HCT116 (cell line): ENCODE measurements around the gene CREB3. TPM values are rescaled to one million over a fixed set of nuclear protein-coding genes. Genes with fewer than 3 reads are reported as not detected.

Experiments used
- ATAC-seq: fragments of 200-7000 bp; cut with Tn5 transposase; 2 replicates; pipeline ENCODE4 v1.9.1; 2020; ENCODE audit warnings: mild to moderate bottlenecking, moderate library complexity
- BruUV-seq: library from RNA; stranded (reverse); fragments of 400-500 nt; replicated peaks from 2 replicates; lab custom pipeline; 2021; lab: Mats Ljungman, UMichigan
- CTCF ChIA-PET: fragments of 300-600 bp; sonication (Branson Sonifier 250); formaldehyde crosslinking; loops from one replicate; lab custom pipeline; 2021; ENCODE audit warnings: antibody characterized with exemption; lab: Charles Lee
- POLR2A ChIA-PET: fragments of 300-600, 350-600 bp; sonication (Branson Sonifier 250); formaldehyde crosslinking; loops from one replicate; lab custom pipeline; 2021; ENCODE audit warnings: antibody characterized with exemption; lab: Charles Lee
- RAD21 ChIA-PET, 2 experiments: fragments of 300-600 bp; sonication (Branson Sonifier 250); formaldehyde crosslinking; loops; one replicate each; lab custom pipeline; 2023; ENCODE audit warnings: low total read pairs in 2 of 2; ENCODE audit not compliant: uncharacterized antibody in 2 of 2, unreplicated experiment in 2 of 2, low non-redundant PET in 1 of 2; lab: Charles Lee
- DNase-seq: peaks from one replicate; pipeline ENCODE4 v3.0.0-alpha.2; 2010; ENCODE audit warnings: low read depth, low spot score
- H2AFZ ChIP-seq: fragments of 200-600 bp; shearing (Covaris generic), sonication (generic); 2 replicates; pipeline ENCODE4 v1.6.1; 2017; ENCODE audit warnings: low read depth, mixed run types, mixed read lengths, antibody characterized with exemption, low read length; ENCODE audit not compliant: poor library complexity, severe bottlenecking
- H3K27ac ChIP-seq: 2 replicates; pipeline ENCODE4 v1.5.1; 2012; ENCODE audit warnings: low read depth, low read length
- H3K27me3 ChIP-seq: fragments of 200-600 bp; sonication (generic); 2 replicates; pipeline ENCODE4 v1.6.1; 2016; ENCODE audit warnings: mixed run types, low read length, mixed read lengths; ENCODE audit not compliant: insufficient read depth
- H3K36me3 ChIP-seq, 2 experiments: fragments of 200-500 bp in 1 of 2; fragments of 200-600 bp in 1 of 2; sonication (Bioruptor generic) in 1 of 2; sonication (generic) in 1 of 2; 2 replicates each; pipeline versions ENCODE4 v1.5.1 to v1.6.1; 2014 to 2016; ENCODE audit warnings: low read length in 2 of 2, inconsistent platforms in 1 of 2, mixed read lengths in 1 of 2, mixed run types in 1 of 2; ENCODE audit not compliant: insufficient read depth in 2 of 2, control insufficient read depth in 1 of 2
- H3K4me1 ChIP-seq, 2 experiments: fragments of 200-600 bp in 1 of 2; sonication (generic) in 1 of 2; 2 replicates each; pipeline versions ENCODE4 v1.5.1 to v1.6.1; 2012 to 2017; ENCODE audit warnings: low read length in 2 of 2, inconsistent platforms in 1 of 2, mild to moderate bottlenecking in 1 of 2, mixed read lengths in 1 of 2, mixed run types in 1 of 2, moderate library complexity in 1 of 2; ENCODE audit not compliant: insufficient read depth in 2 of 2, control insufficient read depth in 1 of 2
- H3K4me2 ChIP-seq: fragments of 200-600 bp; sonication (generic); 2 replicates; pipeline ENCODE4 v1.6.1; 2017; ENCODE audit warnings: mixed run types, low read length, mixed read lengths
- H3K4me3 ChIP-seq, 2 experiments: fragments of 200-600 bp in 1 of 2; sonication (generic) in 1 of 2; replicated peaks in 1 of 2; 2 replicates each; pipeline ENCODE4 v1.5.1; 2011 to 2016; ENCODE audit warnings: low read length in 2 of 2, control low read depth in 1 of 2, low read depth in 1 of 2, mild to moderate bottlenecking in 1 of 2, mixed read lengths in 1 of 2, mixed run types in 1 of 2
- H3K79me2 ChIP-seq: fragments of 200-600 bp; sonication (generic); 2 replicates; pipeline ENCODE4 v1.6.1; 2017; ENCODE audit warnings: mild to moderate bottlenecking, mixed run types, low read length, moderate library complexity, mixed read lengths; ENCODE audit not compliant: insufficient read depth
- H3K9ac ChIP-seq: fragments of 200-600 bp; sonication (generic); 2 replicates; pipeline ENCODE4 v1.6.1; 2016; ENCODE audit warnings: low read length, mixed read lengths
- H3K9me2 ChIP-seq: fragments of 200-600 bp; sonication (generic), shearing (Covaris generic); 2 replicates; pipeline ENCODE4 v1.6.1; 2017; ENCODE audit warnings: mixed run types, mild to moderate bottlenecking, moderate library complexity; ENCODE audit not compliant: insufficient read depth
- H3K9me3 ChIP-seq, 2 experiments: fragments of 200-500 bp in 1 of 2; fragments of 200-600 bp in 1 of 2; sonication (Bioruptor generic) in 1 of 2; sonication (generic) in 1 of 2; 2 replicates each; pipeline ENCODE4 v1.6.1; 2014 to 2017; ENCODE audit warnings: low read length in 2 of 2, mixed read lengths in 2 of 2, inconsistent platforms in 1 of 2, low read depth in 1 of 2, mild to moderate bottlenecking in 1 of 2, mixed run types in 1 of 2, moderate library complexity in 1 of 2; ENCODE audit not compliant: control insufficient read depth in 1 of 2, insufficient read depth in 1 of 2
- H4K20me1 ChIP-seq: fragments of 200-600 bp; sonication (generic), shearing (Covaris generic); 2 replicates; pipeline ENCODE4 v1.6.1; 2017; ENCODE audit warnings: mixed run types, mild to moderate bottlenecking, moderate library complexity; ENCODE audit not compliant: insufficient read depth
- CBX3 ChIP-seq: IDR thresholded peaks from 2 replicates; pipeline ENCODE4 v1.6.1; 2012; ENCODE audit warnings: low read depth
- CEBPB ChIP-seq: IDR thresholded peaks from 2 replicates; pipeline ENCODE4 v1.6.1; 2012; ENCODE audit warnings: low read depth
- EGR1 ChIP-seq: IDR thresholded peaks from 2 replicates; pipeline ENCODE4 v1.6.1; 2012; ENCODE audit warnings: low read depth
- ELF1 ChIP-seq: IDR thresholded peaks from 2 replicates; pipeline ENCODE4 v1.6.1; 2012; ENCODE audit warnings: low read depth, borderline replicate concordance
- EZH2 ChIP-seq: fragments of 200-600 bp; sonication (generic); IDR thresholded peaks from 2 replicates; pipeline ENCODE4 v1.6.1; 2017; ENCODE audit warnings: antibody characterized with exemption, mixed run types
- EZH2phosphoT487 ChIP-seq: fragments of 200-600 bp; IDR thresholded peaks from 2 replicates; pipeline ENCODE4 v1.6.1; 2018; ENCODE audit warnings: antibody characterized with exemption, borderline replicate concordance
- FOSL1 ChIP-seq: IDR thresholded peaks from 2 replicates; pipeline ENCODE4 v1.6.1; 2012; ENCODE audit warnings: low read depth
- POLR2A ChIP-seq: IDR thresholded peaks from 2 replicates; pipeline ENCODE4 v1.7.0; 2011; ENCODE audit warnings: borderline replicate concordance; ENCODE audit not compliant: insufficient read depth, insufficient read length; ENCODE audit errors: extremely low read depth
- POLR2AphosphoS5 ChIP-seq: IDR thresholded peaks from 2 replicates; pipeline ENCODE4 v1.6.1; 2011; ENCODE audit warnings: mild to moderate bottlenecking, low read depth, low read length, moderate library complexity
- RAD21 ChIP-seq: IDR thresholded peaks from 2 replicates; pipeline ENCODE4 v1.6.1; 2012; ENCODE audit warnings: low read depth, mild to moderate bottlenecking
- SIN3A ChIP-seq: IDR thresholded peaks from 2 replicates; pipeline ENCODE4 v1.6.1; 2012; ENCODE audit warnings: low read depth
- SP1 ChIP-seq: IDR thresholded peaks from 2 replicates; pipeline ENCODE4 v1.6.1; 2012; ENCODE audit warnings: low read depth
- TCF7L2 ChIP-seq: IDR thresholded peaks from 2 replicates; pipeline ENCODE4 v1.7.0; 2011; ENCODE audit warnings: borderline replicate concordance, inconsistent platforms; ENCODE audit not compliant: insufficient read depth, insufficient read length; ENCODE audit errors: extremely low read depth
- YY1 ChIP-seq: IDR thresholded peaks from 2 replicates; pipeline ENCODE4 v1.6.1; 2011; ENCODE audit warnings: low read length, low read depth, moderate library complexity, mild to moderate bottlenecking; ENCODE audit not compliant: insufficient replicate concordance; ENCODE audit errors: extremely low read depth
- ZFX ChIP-seq: fragments of 450-650 bp; IDR thresholded peaks from 2 replicates; pipeline ENCODE4 v1.6.1; 2017
- ZNF274 ChIP-seq: fragments of 200-500 bp; sonication (Bioruptor generic); IDR thresholded peaks from 2 replicates; pipeline ENCODE4 v1.6.1; 2014; ENCODE audit warnings: mild to moderate bottlenecking, low read depth, low read length, inconsistent platforms
- intact Hi-C: fragments of 100-400 bp; cut with micrococcal nuclease; formaldehyde crosslinking; loops from 2 replicates; pipeline ENCODE4 v1.10.0; 2022
- total RNA-seq: library from RNA; stranded (reverse); gene quantifications from one replicate; pipeline ENCODE4 v1.2.1, GENCODE V29; 2021; ENCODE audit not compliant: unreplicated experiment
- TF ChIP-seq, protein P1 (sequence below), 3 experiments: fragments of 200-600 bp in 1 of 3; sonication (generic) in 1 of 3; IDR thresholded peaks in 2 of 3; conservative IDR thresholded peaks in 1 of 3; 2 replicates each; pipeline ENCODE4 v1.5.1; 2012 to 2017; ENCODE audit warnings: low read depth in 2 of 3, low read length in 2 of 3, antibody characterized with exemption in 1 of 3, borderline replicate concordance in 1 of 3, control low read depth in 1 of 3, mild to moderate bottlenecking in 1 of 3, mixed read lengths in 1 of 3, mixed run types in 1 of 3, moderate library complexity in 1 of 3; ENCODE audit not compliant: insufficient read depth in 1 of 3
- TF ChIP-seq, protein P2 (sequence below): IDR thresholded peaks from 2 replicates; pipeline ENCODE4 v1.6.1; 2012
- TF ChIP-seq, protein P3 (sequence below): IDR thresholded peaks from 2 replicates; pipeline ENCODE4 v1.6.1; 2012; ENCODE audit warnings: low read depth
- TF ChIP-seq, protein P4 (sequence below): IDR thresholded peaks from 2 replicates; pipeline ENCODE4 v1.6.1; 2012

Gene CREB3
- total RNA-seq, 1 experiment from 2014 or later, result 22.3 TPM

DNA sequence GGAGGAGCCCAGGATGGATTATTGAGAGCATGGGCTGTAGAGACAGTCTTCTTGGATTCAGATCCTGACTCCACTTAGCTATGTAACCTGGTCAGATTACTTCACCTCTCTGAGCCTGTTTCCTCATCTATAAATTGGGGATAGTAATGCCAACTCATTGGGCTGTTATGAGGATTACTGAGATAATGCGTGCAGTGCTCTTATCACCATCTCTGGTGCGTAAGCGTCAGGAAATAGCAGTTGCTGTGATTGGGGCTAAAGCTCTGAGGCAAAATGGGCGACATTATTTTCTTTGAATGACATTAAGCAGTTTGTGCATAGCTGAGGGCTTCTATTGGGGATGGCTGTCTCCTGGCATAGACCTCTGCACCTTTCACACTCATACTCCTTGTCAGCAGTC lies 22.6 kb downstream of the CREB3 start:
- no peaks in the 10 kb centered on the region for H3K27me3 ChIP-seq
- TF ChIP-seq, protein P1, sequence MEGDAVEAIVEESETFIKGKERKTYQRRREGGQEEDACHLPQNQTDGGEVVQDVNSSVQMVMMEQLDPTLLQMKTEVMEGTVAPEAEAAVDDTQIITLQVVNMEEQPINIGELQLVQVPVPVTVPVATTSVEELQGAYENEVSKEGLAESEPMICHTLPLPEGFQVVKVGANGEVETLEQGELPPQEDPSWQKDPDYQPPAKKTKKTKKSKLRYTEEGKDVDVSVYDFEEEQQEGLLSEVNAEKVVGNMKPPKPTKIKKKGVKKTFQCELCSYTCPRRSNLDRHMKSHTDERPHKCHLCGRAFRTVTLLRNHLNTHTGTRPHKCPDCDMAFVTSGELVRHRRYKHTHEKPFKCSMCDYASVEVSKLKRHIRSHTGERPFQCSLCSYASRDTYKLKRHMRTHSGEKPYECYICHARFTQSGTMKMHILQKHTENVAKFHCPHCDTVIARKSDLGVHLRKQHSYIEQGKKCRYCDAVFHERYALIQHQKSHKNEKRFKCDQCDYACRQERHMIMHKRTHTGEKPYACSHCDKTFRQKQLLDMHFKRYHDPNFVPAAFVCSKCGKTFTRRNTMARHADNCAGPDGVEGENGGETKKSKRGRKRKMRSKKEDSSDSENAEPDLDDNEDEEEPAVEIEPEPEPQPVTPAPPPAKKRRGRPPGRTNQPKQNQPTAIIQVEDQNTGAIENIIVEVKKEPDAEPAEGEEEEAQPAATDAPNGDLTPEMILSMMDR (IDR thresholded peaks at IDR 0.05 in 2 of 3, conservative IDR thresholded peaks at IDR 0.05 in 1 of 3; ENCODE audit: borderline replicate concordance in 1 of 3, insufficient read depth in 1 of 3, low read depth in 2 of 3, low read length in 2 of 3), result no peak
- TF ChIP-seq SIN3A (no peak), FOSL1 (no peak), ELF1 (no peak), POLR2AphosphoS5 (no peak), SP1 (no peak), YY1 (no peak), CBX3 (no peak), TCF7L2 (no peak), ZFX (no peak), POLR2A (no peak), RAD21 (no peak), EZH2phosphoT487 (no peak), EGR1 (no peak), ZNF274 (no peak), EZH2 (no peak), CEBPB (no peak)
- TF ChIP-seq, protein P2, sequence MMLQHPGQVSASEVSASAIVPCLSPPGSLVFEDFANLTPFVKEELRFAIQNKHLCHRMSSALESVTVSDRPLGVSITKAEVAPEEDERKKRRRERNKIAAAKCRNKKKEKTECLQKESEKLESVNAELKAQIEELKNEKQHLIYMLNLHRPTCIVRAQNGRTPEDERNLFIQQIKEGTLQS, result no peak
- TF ChIP-seq, protein P3, sequence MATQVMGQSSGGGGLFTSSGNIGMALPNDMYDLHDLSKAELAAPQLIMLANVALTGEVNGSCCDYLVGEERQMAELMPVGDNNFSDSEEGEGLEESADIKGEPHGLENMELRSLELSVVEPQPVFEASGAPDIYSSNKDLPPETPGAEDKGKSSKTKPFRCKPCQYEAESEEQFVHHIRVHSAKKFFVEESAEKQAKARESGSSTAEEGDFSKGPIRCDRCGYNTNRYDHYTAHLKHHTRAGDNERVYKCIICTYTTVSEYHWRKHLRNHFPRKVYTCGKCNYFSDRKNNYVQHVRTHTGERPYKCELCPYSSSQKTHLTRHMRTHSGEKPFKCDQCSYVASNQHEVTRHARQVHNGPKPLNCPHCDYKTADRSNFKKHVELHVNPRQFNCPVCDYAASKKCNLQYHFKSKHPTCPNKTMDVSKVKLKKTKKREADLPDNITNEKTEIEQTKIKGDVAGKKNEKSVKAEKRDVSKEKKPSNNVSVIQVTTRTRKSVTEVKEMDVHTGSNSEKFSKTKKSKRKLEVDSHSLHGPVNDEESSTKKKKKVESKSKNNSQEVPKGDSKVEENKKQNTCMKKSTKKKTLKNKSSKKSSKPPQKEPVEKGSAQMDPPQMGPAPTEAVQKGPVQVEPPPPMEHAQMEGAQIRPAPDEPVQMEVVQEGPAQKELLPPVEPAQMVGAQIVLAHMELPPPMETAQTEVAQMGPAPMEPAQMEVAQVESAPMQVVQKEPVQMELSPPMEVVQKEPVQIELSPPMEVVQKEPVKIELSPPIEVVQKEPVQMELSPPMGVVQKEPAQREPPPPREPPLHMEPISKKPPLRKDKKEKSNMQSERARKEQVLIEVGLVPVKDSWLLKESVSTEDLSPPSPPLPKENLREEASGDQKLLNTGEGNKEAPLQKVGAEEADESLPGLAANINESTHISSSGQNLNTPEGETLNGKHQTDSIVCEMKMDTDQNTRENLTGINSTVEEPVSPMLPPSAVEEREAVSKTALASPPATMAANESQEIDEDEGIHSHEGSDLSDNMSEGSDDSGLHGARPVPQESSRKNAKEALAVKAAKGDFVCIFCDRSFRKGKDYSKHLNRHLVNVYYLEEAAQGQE, result no peak
- TF ChIP-seq, protein P4, sequence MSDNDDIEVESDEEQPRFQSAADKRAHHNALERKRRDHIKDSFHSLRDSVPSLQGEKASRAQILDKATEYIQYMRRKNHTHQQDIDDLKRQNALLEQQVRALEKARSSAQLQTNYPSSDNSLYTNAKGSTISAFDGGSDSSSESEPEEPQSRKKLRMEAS, result no peak
- TF ChIP-seq, all 23 proteins: peak for 0
- no peaks in the 10 kb centered on the region for H3K9me2 ChIP-seq
- H3K4me2 ChIP-seq, result no peak overlapping the region
- no peak overlapping the region for H3K4me3 ChIP-seq
- no peaks in the 10 kb centered on the region for H4K20me1 ChIP-seq
- ATAC-seq (no peak), DNase-seq (no peak)
- H3K9ac ChIP-seq, result no peak overlapping the region
- peaks cover 18 to 24% of the 10 kb centered on the region in 2 experiments; a peak in 3 of 4 replicates for H3K36me3 ChIP-seq
- ChIA-PET CTCF (no interaction called here), RAD21 (no interaction called here), POLR2A (no interaction called here)
- H2AFZ ChIP-seq, result no peak overlapping the region
- intact Hi-C loops, result no loop called here
- no peak overlapping the region for H3K27ac ChIP-seq
- no peaks in the 10 kb centered on the region for H3K9me3 ChIP-seq
- BruUV-seq, result no TSS peak
- peaks cover 11 to 24% of the 10 kb centered on the region in 2 experiments for H3K4me1 ChIP-seq
- H3K79me2 ChIP-seq, result peaks cover 32% of the 10 kb centered on the region
